Hepatocyte (in vitro differentiated cells): ENCODE measurements around the gene CDHR1.

ENCODE experiments used
- EZH2 ChIP-seq: fragments of 200-600 bp; sonication (generic); IDR thresholded peaks from 2 replicates; pipeline ENCODE4 v1.6.1; 2016; ENCODE audit warnings: antibody characterized with exemption, mild to moderate bottlenecking, borderline replicate concordance
- EZH2phosphoT487 ChIP-seq: fragments of 200-600 bp; sonication (generic); IDR thresholded peaks from one replicate; pipeline ENCODE4 v1.6.1; 2018; ENCODE audit warnings: antibody characterized with exemption, mild to moderate bottlenecking, low read depth, moderate library complexity; ENCODE audit not compliant: unreplicated experiment, severe bottlenecking
- TF ChIP-seq, protein P1 (sequence below): fragments of 200-600 bp; sonication (generic); IDR thresholded peaks from 2 replicates; pipeline ENCODE4 v1.5.1; 2016; ENCODE audit warnings: antibody characterized with exemption, mild to moderate bottlenecking; ENCODE audit not compliant: poor library complexity

DNA sequence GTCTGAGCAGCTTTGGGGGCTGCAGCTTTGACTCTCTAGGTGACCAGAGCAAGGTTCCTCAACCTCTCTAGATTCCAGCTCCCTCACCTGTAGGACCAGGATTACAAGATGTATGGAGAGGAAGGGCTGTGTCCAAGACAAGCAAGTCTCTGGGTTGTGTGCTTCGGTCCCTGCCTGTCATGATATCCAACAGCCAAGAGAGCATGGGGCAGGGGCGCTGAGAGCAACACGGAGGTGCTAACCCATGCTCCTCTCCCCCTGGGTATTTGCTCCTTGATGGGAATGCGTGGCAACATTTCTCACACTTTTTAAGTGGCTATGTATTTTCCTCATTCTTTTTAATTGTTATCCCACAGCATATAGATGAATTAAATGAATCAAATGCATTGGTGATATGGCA is 10.3 kb downstream of the CDHR1 start:
- TF ChIP-seq, protein P1, sequence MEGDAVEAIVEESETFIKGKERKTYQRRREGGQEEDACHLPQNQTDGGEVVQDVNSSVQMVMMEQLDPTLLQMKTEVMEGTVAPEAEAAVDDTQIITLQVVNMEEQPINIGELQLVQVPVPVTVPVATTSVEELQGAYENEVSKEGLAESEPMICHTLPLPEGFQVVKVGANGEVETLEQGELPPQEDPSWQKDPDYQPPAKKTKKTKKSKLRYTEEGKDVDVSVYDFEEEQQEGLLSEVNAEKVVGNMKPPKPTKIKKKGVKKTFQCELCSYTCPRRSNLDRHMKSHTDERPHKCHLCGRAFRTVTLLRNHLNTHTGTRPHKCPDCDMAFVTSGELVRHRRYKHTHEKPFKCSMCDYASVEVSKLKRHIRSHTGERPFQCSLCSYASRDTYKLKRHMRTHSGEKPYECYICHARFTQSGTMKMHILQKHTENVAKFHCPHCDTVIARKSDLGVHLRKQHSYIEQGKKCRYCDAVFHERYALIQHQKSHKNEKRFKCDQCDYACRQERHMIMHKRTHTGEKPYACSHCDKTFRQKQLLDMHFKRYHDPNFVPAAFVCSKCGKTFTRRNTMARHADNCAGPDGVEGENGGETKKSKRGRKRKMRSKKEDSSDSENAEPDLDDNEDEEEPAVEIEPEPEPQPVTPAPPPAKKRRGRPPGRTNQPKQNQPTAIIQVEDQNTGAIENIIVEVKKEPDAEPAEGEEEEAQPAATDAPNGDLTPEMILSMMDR: no peak
- TF ChIP-seq EZH2: no peak
- no peak for TF ChIP-seq EZH2phosphoT487
